H54 (cell line): ENCODE results near the gene NSMCE4A.
"Not testable (repeated sequence)": the region's sequence is repeated elsewhere in the genome, so short reads cannot be mapped to it uniquely, and the experiment has no call there.

Source experiments
- DNase-seq: peaks from one replicate; pipeline ENCODE4 v3.0.0; 2011; ENCODE audit warnings: low spot score, mixed read lengths; ENCODE audit not compliant: insufficient read length
- FAIRE-seq: peaks from 3 replicates; lab custom pipeline; 2011; peaks lifted over from hg19 to GRCh38; lab: Jason Lieb, UNC
- POLR2A ChIP-seq: IDR thresholded peaks from 2 replicates; pipeline ENCODE4 v1.6.1; 2011; ENCODE audit warnings: low read depth, mild to moderate bottlenecking, low read length

Gene NSMCE4A

DNA sequence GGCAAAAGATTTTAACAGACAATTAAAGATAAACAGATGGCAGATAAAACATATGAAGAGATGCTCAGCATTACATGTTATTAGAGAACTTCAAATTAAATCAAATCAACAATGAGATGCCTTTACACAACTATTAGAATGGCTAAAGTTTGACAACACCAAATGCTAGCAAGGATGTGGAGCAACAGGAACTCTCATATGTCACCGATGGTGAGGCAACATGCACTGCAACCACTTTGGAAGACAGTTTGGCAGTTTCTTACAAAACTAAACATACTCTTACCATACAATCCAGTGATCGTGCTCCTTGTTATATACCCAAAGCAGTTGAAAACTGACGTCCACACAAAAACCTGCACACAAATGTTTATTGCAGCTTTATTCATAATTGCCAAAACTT lies 33.5 kb downstream of the NSMCE4A start:
- TF ChIP-seq POLR2A = no peak
- no peak for DNase-seq
- FAIRE-seq = no peak

DNA sequence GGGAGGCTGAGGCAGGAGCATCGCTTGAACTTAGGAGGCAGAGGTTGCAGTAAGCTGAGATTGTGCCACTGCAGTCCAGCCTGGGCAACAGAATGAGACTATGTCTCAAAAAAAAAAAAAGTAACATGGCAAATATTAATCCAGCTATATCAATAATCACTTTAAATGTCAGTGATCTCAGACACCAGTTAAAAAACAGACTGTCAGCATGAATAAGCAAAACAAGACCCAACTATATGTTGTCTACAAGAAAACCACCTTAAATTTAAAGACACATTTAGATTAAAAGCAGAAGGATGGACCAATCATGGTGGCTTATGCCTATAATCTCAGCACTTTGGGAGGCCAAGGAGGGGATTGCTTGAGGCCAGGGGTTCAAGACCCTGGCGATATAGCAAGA lies 38.7 kb downstream of the NSMCE4A start:
- FAIRE-seq = no peak
- TF ChIP-seq POLR2A = no peak
- DNase-seq = no peak

DNA sequence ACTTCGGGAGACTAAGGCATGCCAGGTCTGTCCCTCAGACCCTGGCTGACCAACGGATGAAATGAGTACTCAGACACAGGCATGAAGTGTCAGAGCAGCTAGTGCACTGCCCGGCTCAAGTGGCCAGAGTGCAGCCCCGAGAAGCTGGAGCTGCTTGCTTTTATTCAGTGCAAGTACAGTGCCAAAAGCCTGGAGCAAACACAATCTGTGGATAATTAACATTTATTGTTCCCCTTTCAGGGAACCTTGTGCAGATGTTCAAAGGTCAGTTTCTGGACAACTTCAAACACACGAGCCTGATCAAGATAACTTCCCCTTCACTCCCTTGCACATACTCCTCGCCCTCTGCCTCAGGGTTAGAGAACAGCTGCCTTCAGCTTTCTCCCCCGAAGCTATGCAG lies 39.3 kb downstream of the NSMCE4A start:
- TF ChIP-seq POLR2A = no peak
- DNase-seq (no peak), FAIRE-seq (no peak)

DNA sequence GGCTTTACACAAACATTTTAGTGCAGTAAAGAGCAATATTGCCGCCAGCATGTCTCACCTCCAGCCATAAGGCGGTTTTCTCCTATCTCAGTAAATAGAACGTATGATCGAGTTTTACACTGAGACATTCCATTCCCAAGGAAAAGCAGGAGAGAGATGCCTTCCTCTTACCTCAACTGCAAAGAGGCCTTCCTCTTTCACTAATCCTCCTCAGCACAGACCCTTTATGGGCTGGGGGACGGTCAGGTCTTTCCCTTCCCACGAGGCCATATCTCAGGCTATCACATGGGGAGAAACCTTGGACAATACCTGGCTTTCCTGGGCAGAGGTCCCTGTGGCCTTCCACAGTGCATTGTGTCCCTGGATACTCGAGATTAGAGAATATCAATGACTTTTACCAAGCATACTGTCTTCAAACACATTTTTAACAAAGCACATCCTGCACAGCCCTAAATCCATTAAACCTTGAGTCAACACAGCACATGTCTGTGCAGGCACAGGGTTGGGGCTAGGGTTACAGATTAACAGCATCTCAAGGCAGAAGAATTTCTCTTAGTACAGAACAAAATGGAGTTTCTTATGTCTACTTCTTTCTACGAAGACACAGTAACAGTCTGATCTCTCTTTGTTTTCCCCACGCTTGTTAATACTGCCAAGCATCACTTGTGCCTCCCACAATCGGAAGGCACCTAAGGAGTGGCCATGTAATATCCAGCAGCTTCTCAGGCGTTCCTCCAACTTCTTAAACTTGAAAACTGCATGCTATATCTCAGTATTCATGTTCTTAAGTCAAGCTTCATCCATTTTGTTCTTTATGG lies 44.5 kb downstream of the NSMCE4A start:
- FAIRE-seq, DNase-seq: not testable (repeated sequence)

DNA sequence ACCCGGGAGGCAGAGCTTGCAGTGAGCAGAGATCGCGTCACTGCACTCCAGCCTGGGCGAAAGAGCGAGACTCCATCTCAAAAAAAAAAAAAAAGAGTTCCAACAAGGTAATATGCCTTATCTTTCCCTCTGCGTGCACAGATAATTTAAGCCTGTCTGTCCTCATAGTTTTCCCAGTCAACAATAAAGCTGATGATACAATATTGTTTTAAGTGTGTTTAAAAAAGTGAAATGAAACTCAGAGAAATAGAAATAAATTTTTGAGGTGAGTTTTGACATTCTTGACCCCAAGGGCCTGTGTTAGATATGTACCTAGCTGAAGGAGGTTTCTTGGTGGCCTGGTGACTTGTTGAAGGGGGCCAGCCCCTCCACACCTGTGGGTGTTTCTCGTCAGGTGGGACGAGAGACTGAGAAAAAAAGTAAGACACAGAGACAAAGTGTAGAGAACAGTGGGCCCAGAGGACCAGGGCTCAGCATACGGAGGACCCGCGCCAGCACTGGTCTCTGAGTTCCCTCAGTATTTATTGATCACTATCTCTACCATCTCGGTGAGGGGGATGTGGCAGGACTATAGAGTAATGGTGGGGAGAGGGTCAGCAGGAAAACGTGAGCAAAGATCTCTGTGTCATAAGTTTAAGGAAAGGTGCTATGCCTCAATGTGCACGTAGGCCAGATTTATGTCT lies 45.3 kb downstream of the NSMCE4A start:
- not testable (repeated sequence) for FAIRE-seq, DNase-seq

DNA sequence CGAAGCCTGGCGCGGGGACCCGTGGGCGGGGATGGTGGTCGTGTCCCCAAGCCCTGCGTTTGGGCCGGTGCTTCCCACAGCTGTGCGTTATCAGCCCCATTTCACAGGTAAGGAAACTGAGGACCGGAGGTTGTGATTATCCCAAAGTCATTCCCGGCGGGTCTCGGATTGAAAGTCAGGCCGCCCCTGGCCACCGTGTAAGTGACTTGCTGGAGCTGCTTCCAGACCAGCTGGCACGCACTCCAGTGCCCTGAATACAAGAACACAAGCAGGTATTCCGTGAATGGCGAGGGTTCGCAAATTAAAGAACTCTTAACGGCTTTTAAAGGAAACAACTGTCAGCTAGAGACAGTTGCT lies 46.5 kb downstream of the NSMCE4A start:
- DNase-seq = no peak
- no peak for TF ChIP-seq POLR2A
- no peak for FAIRE-seq

DNA sequence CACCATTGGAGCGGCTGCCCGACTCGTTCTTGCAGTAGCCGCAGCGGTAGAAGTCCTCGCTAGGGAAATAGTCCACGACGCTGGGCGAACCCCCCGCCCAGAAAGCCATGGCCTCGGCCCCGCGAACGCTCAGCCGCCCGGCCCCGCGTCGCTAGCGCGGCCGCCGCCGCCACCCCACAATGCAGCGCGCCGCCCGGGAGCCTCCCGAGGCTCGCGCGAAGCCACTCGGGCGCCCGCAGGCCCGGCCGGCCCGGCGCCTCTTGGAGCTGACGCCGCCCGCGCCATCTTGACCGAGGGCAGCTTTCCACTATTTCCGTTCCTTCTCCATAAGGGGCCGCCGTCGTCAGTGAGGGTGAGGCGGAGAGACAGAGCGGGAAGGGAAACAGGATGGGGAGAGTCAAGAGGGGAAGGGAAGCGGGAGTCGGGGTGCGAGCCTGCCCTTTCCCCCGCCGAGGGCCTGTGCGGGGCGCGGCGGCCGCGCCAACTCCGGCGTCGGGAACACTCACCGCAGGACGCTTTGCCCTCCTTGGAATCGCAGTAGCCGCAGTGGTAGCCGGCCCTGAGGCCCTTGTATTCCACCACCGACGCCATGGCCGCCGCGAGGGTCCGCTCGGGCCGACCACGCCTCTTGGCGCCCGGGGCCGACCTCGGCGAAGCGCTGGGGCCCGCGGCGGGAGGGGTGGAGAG lies 47.0 kb downstream of the NSMCE4A start, which contains the start of gene ATE1:
ATE1 (minus strand) TSS at position 191 of the 687 bp plus-strand sequence; CDS start at position 109, 82 bp downstream.
- no peak for FAIRE-seq
- peak; percentile 40 for TF ChIP-seq POLR2A
- DNase-seq = peak; percentile 64

DNA sequence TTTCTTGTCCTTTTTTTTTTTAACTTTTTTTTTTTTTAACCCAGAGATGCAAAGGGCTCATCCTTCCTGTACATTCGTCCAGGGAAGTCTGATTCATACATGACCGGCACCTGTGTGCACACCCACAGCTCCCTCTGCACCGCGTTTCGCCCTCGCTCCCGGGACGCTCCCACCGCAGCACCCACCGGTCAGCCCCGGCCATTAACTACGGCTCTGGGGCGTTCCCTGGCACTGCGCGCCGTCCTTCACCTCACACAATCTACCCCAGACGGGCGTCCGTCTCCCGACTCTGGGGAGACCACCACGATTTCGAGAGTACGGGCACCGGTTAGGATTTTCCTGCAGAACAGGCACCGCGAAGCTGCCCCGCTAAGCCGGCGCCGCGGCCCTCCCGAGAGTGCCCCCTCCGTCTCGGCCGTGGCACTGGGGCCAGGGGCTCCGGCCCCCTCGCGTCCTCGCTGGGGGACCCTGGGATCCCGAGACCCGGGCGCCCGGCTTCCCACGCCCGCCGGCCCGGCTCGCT lies 47.6 kb downstream of the NSMCE4A start:
- FAIRE-seq = no peak
- DNase-seq = peak; percentile 43
- no peak for TF ChIP-seq POLR2A

DNA sequence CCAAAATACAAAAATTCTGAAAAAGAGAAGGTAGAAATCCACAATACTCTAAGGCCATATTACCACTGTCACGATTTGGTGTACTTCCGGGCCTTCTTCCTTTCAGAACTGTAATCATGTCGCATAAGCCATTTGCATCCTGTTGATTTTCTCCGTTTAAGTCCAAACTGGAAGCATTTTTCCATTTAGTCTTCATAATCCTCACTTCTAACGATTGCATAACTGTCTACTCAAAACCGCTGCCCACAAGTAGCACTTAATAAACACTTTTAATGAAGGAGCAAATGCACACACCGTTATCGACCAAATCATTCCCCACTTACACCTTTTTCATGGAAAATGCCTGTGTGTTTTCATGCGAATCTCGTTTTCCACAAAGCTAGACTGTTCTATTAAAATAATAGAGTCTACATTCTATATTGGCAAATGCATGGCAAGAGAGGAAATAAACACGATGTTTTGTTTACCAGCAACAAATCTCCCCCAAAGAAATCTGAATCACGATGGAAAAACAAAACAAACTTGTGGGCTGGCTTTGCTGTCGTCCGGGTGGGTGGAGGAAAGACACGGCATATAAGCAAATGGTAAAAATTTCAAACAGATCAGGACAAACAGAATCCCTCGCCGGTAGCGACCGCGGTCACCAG lies 48.2 kb downstream of the NSMCE4A start:
- no peak for TF ChIP-seq POLR2A
- no peak for FAIRE-seq
- DNase-seq = no peak

DNA sequence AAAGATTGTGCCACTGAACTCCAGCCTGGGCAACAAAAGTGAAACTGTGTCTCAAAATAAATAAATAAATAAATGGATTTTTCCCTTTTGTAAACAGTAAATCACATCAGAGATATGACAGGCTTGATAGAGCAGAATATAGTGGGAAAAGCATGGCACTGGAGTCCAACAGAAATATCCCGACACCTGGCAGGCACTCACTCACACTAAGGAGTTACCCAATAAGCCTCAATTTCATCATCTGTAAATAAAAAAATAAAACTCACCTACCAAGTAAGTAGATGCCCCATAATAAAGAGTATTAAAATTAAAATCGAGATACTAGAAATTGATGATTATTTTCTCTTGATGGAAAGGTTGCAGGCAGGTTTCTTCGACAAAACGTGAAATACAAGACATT lies 48.9 kb downstream of the NSMCE4A start:
- no peak for FAIRE-seq
- no peak for TF ChIP-seq POLR2A
- DNase-seq = no peak

DNA sequence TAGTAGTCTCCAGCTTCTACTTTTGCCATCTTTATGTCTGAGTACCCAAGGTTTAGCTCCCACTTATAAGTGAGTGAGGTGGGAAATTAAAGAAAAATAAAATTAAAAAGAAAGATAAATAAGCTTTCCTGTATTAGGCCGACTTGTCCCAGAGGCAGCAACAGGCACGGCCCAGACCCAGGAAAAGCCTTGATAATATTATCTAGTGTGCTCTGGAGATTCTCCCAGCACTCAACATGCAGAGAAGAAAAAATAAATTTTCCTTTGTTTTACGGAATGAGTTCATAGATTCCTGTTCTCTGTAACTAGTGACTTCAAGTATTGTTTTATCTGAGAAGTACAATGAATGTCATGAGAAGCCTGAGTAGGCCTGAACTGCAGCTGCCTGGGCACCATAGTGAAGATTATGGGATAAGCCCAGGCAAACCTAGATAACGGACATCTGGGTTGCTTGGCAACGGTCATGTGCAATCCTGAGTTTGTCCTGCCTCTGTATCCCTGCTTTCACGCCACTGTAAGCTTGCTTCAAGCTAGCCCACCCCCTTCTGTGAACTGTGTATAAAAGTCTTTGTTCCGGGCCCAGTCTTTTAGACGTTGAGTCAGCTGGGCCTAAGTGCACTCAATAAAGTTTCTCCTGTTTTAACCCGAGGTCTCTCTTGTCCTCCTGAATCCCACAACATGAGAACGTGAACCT lies 53.6 kb downstream of the NSMCE4A start:
- no peak for TF ChIP-seq POLR2A
- FAIRE-seq (no peak), DNase-seq (no peak)

DNA sequence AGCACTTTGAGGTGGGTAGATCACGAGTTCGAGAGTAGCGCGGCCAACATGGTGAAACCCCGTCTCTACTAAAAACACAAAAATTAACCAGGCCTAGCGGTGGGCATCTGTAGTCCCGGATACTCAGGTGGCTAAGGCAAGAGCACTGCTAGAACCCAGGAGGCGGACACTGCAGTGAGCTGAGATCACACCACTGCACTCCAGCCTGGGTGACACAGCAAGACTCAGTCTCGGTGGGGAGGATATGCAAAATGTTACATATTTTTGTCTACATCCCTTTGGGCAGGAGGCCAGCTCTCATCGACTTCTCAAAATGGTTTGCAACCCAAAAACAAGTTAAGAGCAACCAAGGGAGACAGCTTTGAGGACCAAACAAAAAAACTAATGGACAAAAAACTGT lies 55.4 kb downstream of the NSMCE4A start:
- no peak for TF ChIP-seq POLR2A
- DNase-seq = no peak
- FAIRE-seq = no peak

DNA sequence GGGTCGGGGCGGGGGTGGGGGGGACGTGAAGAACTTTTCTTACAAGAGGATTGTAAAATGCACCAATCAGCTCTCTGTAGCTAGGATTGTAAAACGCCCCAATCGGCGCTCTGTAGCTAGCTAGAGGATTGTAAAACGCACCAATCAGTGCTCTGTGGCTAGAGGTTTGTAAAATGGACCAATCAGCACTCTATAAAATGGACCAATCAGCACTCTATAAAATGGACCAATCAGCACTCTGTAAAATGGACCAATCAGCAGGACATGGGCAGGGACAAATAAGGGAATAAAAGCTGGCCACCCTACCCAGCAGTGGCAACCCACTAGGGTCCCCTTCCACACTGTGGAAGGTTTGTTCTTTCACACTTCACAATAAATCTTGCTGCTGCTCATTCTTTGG lies 56.2 kb downstream of the NSMCE4A start:
- not testable (repeated sequence) for FAIRE-seq, DNase-seq
